NCI-H2029 (cell line): ENCODE measurements around the gene ZNF493.
A peak's percentile ranks its signal among the peaks of the same experiment; 100 is the strongest.

Experiments used
- DNase-seq: peaks from one replicate; lab custom pipeline; 2025; lab: John Stamatoyannopoulos, UW

The ZNF493 gene

GRCh38 chr19:21396893-21397572, at the start of gene ZNF493:
Gene ZNF493 (plus strand): TSS chr19:21397133. CDS start chr19:21397238, 105 bp downstream.
- DNase-seq = peak; percentile 98

- no peak for DNase-seq
These were observed 44.1 kb upstream of the ZNF493 start for GRCh38 chr19:21352830-21353229.

- peak; percentile 96 for DNase-seq
These were observed 38.0 kb upstream of the ZNF493 start, which contains the start of gene ZNF738 for GRCh38 chr19:21358768-21359451. Gene ZNF738 (plus strand): TSS chr19:21359000. CDS start chr19:21359141, 141 bp downstream.

GRCh38 chr19:21362291-21362690, 34.6 kb upstream of the ZNF493 start:
- no peak for DNase-seq

- no peak for DNase-seq
These were observed 12.9 kb upstream of the ZNF493 start for GRCh38 chr19:21383980-21384582.

GRCh38 chr19:21396121-21396520, 812 bp upstream of the ZNF493 start:
- no peak for DNase-seq

- DNase-seq = no peak
These were observed 1.9 kb downstream of the ZNF493 start for GRCh38 chr19:21398851-21399250.

- no peak for DNase-seq
These were observed 5.5 kb downstream of the ZNF493 start for GRCh38 chr19:21402303-21402985.

- no peak for DNase-seq
These were observed 13.2 kb downstream of the ZNF493 start for GRCh38 chr19:21410166-21410565.

GRCh38 chr19:21422244-21422643, 25.3 kb downstream of the ZNF493 start:
- DNase-seq = no peak

GRCh38 chr19:21423057-21424041, 26.4 kb downstream of the ZNF493 start:
- DNase-seq = no peak

GRCh38 chr19:21430675-21431074, 33.7 kb downstream of the ZNF493 start:
- no peak for DNase-seq

- DNase-seq = no peak
These were observed 35.7 kb downstream of the ZNF493 start for GRCh38 chr19:21432590-21432989.

GRCh38 chr19:21434516-21434915, 37.6 kb downstream of the ZNF493 start:
- no peak for DNase-seq

- peak; percentile 24 for DNase-seq
These were observed 38.1 kb downstream of the ZNF493 start for GRCh38 chr19:21434967-21435544.

- DNase-seq = no peak
These were observed 42.3 kb downstream of the ZNF493 start for GRCh38 chr19:21439201-21439751.

GRCh38 chr19:21440321-21440720, 43.4 kb downstream of the ZNF493 start:
- DNase-seq = no peak

GRCh38 chr19:21451187-21451586, 54.3 kb downstream of the ZNF493 start:
- DNase-seq = no peak

- no peak for DNase-seq
These were observed 58.0 kb downstream of the ZNF493 start for GRCh38 chr19:21454901-21455300.

- no peak for DNase-seq
These were observed 63.8 kb downstream of the ZNF493 start for GRCh38 chr19:21460686-21461085.

- DNase-seq = no peak
These were observed 65.6 kb downstream of the ZNF493 start for GRCh38 chr19:21462540-21462939.
